Stimulated activated naive CD4-positive, alpha-beta T cell treated with Interleukin-2 at 50 U/mL for 16 hours (primary cell): ENCODE measurements around the gene SLC24A4.
A peak's percentile ranks its signal among the peaks of the same experiment; 100 is the strongest.

Experiments
- DNase-seq: peaks from one replicate; lab custom pipeline; 2025; lab: John Stamatoyannopoulos, UW

The SLC24A4 gene

GRCh38 chr14:92316176-92316575 lies 6.8 kb upstream of the SLC24A4 start:
- DNase-seq = no peak

- no peak for DNase-seq
These were observed 6.0 kb upstream of the SLC24A4 start for GRCh38 chr14:92316937-92317336.

- DNase-seq = no peak
These were observed 5.5 kb upstream of the SLC24A4 start for GRCh38 chr14:92317511-92317910.

GRCh38 chr14:92321701-92322100 lies 1.3 kb upstream of the SLC24A4 start:
- no peak for DNase-seq

GRCh38 chr14:92322516-92322915 lies 449 bp upstream of the SLC24A4 start:
- no peak for DNase-seq

- DNase-seq = no peak
These were observed 1.2 kb downstream of the SLC24A4 start for GRCh38 chr14:92323916-92324818.

- no peak for DNase-seq
These were observed 2.9 kb downstream of the SLC24A4 start for GRCh38 chr14:92325835-92326234.

GRCh38 chr14:92328664-92329255 lies 5.8 kb downstream of the SLC24A4 start:
- no peak for DNase-seq

- no peak for DNase-seq
These were observed 11.1 kb downstream of the SLC24A4 start for GRCh38 chr14:92334050-92334449.

GRCh38 chr14:92336363-92336762 lies 13.4 kb downstream of the SLC24A4 start:
- no peak for DNase-seq

- no peak for DNase-seq
These were observed 16.5 kb downstream of the SLC24A4 start for GRCh38 chr14:92339426-92339825.

GRCh38 chr14:92340071-92340470 lies 17.1 kb downstream of the SLC24A4 start:
- no peak for DNase-seq

- DNase-seq = no peak
These were observed 18.0 kb downstream of the SLC24A4 start for GRCh38 chr14:92340931-92341330.

- DNase-seq = peak; percentile 48
These were observed 18.8 kb downstream of the SLC24A4 start for GRCh38 chr14:92341791-92342190.

GRCh38 chr14:92348154-92348553 lies 25.2 kb downstream of the SLC24A4 start:
- DNase-seq = no peak

- DNase-seq = no peak
These were observed 28.8 kb downstream of the SLC24A4 start for GRCh38 chr14:92351750-92352149.

GRCh38 chr14:92352158-92352985 lies 29.4 kb downstream of the SLC24A4 start:
- DNase-seq = no peak

GRCh38 chr14:92353447-92353846 lies 30.5 kb downstream of the SLC24A4 start:
- no peak for DNase-seq

- no peak for DNase-seq
These were observed 33.7 kb downstream of the SLC24A4 start for GRCh38 chr14:92356677-92357076.

GRCh38 chr14:92360651-92361370 lies 37.8 kb downstream of the SLC24A4 start:
- DNase-seq = no peak

- no peak for DNase-seq
These were observed 39.8 kb downstream of the SLC24A4 start for GRCh38 chr14:92362781-92363235.

- no peak for DNase-seq
These were observed 43.3 kb downstream of the SLC24A4 start for GRCh38 chr14:92366237-92366636.
